ENCODE data around the gene RBM20. TPM values are rescaled to one million over a fixed set of nuclear protein-coding genes. Genes with fewer than 3 reads are reported as not detected.

The RBM20 gene
- polyA plus RNA-seq, 1 donor (not counting 4 experiments of a cell fraction or from before 2014, with no cell fraction given), result 0.01 TPM

GRCh38 chr10:110730345-110731050 lies 86.4 kb downstream of the RBM20 start:
- Histone ChIP-seq H3K9me1 (ENCODE audit: control insufficient read depth, extremely low read depth, insufficient read depth, low read length) (no peaks in the 10 kb centered on the region), H3K4me3 (ENCODE audit: control insufficient read depth in 2 of 3, extremely low read depth in 1 of 3, insufficient read depth in 2 of 3, low read depth in 1 of 3, low read length in 3 of 3) (no peak overlapping the region), H3K79me2 (ENCODE audit: control insufficient read depth, insufficient read depth, low read length) (no peaks in the 10 kb centered on the region), H3K9me3 (ENCODE audit: control insufficient read depth, low read depth, low read length) (no peaks in the 10 kb centered on the region), H2AFZ (ENCODE audit: control insufficient read depth, low read length) (no peak overlapping the region), H3K27ac (ENCODE audit: control insufficient read depth, insufficient read depth, low read length) (no peak overlapping the region), H3K27me3 (ENCODE audit: control insufficient read depth, extremely low read depth, insufficient read depth, low read length) (peaks cover 10% of the 10 kb centered on the region), H4K20me1 (ENCODE audit: control insufficient read depth, extremely low read depth, insufficient read depth, low read length) (no peaks in the 10 kb centered on the region), H3K4me2 (ENCODE audit: control insufficient read depth, extremely low read depth, insufficient read depth, low read depth, low read length) (no peak overlapping the region), H3K4me1 (ENCODE audit: control insufficient read depth, extremely low read depth, insufficient read depth, low read length) (peaks cover 4% of the 10 kb centered on the region), H3K9ac (ENCODE audit: control insufficient read depth, extremely low read depth, insufficient read depth, low read length) (no peak overlapping the region), H3K36me3 (ENCODE audit: control insufficient read depth in 2 of 2, extremely low read depth in 1 of 2, insufficient read depth in 2 of 2, low read length in 2 of 2) (no peaks in the 10 kb centered on the region)
- no peak for TF ChIP-seq CTCF (optimal IDR thresholded peaks at IDR 0.05 in 1 of 3, IDR thresholded peaks at IDR 0.05 in 1 of 3, conservative IDR thresholded peaks at IDR 0.05 in 1 of 3; ENCODE audit: extremely low read depth in 1 of 3, insufficient read depth in 2 of 3, low read length in 3 of 3)
- no peak for TF ChIP-seq EZH2 (IDR thresholded peaks at IDR 0.05; ENCODE audit: low read length)
- dilution Hi-C loops (cut with MboI; ENCODE audit: extremely low pct_ligation_motif_present, low sequenced_read_pairs), result no loop called here
- FAIRE-seq (no peak), DNase-seq (ENCODE audit: low read depth, low spot score) (no peak)

- peak overlapping the region in 2 of 3 experiments; percentile 37 to 59 for H3K4me3 ChIP-seq (ENCODE audit: control insufficient read depth in 2 of 3, extremely low read depth in 1 of 3, insufficient read depth in 2 of 3, low read depth in 1 of 3, low read length in 3 of 3)
- peak; percentile 15 for TF ChIP-seq EZH2 (IDR thresholded peaks at IDR 0.05; ENCODE audit: low read length)
- no peak for TF ChIP-seq CTCF (optimal IDR thresholded peaks at IDR 0.05 in 1 of 3, IDR thresholded peaks at IDR 0.05 in 1 of 3, conservative IDR thresholded peaks at IDR 0.05 in 1 of 3; ENCODE audit: extremely low read depth in 1 of 3, insufficient read depth in 2 of 3, low read length in 3 of 3)
- FAIRE-seq (no peak), DNase-seq (ENCODE audit: low read depth, low spot score) (no peak)
- peak overlapping the region; percentile 72 for H3K4me2 ChIP-seq (ENCODE audit: control insufficient read depth, extremely low read depth, insufficient read depth, low read depth, low read length)
- H3K36me3 ChIP-seq (ENCODE audit: control insufficient read depth in 2 of 2, extremely low read depth in 1 of 2, insufficient read depth in 2 of 2, low read length in 2 of 2), result no peaks in the 10 kb centered on the region
- no peak overlapping the region for H3K27ac ChIP-seq (ENCODE audit: control insufficient read depth, insufficient read depth, low read length)
- dilution Hi-C loops (cut with MboI; ENCODE audit: extremely low pct_ligation_motif_present, low sequenced_read_pairs), result no loop called here
- peaks cover 10% of the 10 kb centered on the region for H3K27me3 ChIP-seq (ENCODE audit: control insufficient read depth, extremely low read depth, insufficient read depth, low read length)
- H4K20me1 ChIP-seq (ENCODE audit: control insufficient read depth, extremely low read depth, insufficient read depth, low read length), result no peaks in the 10 kb centered on the region
- peaks cover 4% of the 10 kb centered on the region for H3K4me1 ChIP-seq (ENCODE audit: control insufficient read depth, extremely low read depth, insufficient read depth, low read length)
- no peaks in the 10 kb centered on the region for H3K9me1 ChIP-seq (ENCODE audit: control insufficient read depth, extremely low read depth, insufficient read depth, low read length)
- H2AFZ ChIP-seq (ENCODE audit: control insufficient read depth, low read length), result peak overlapping the region; percentile 54
- no peaks in the 10 kb centered on the region for H3K9me3 ChIP-seq (ENCODE audit: control insufficient read depth, low read depth, low read length)
- H3K9ac ChIP-seq (ENCODE audit: control insufficient read depth, extremely low read depth, insufficient read depth, low read length), result no peak overlapping the region
- H3K79me2 ChIP-seq (ENCODE audit: control insufficient read depth, insufficient read depth, low read length), result no peaks in the 10 kb centered on the region
These were observed 89.2 kb downstream of the RBM20 start for GRCh38 chr10:110733218-110733952.

Measured in keratinocyte (primary cell).